OCI-M2 (cell line): ENCODE measurements around the gene GZF1.
A peak's percentile ranks its signal among the peaks of the same experiment; 100 is the strongest.

Experiments used
- DNase-seq: peaks from one replicate; lab custom pipeline; 2025; ENCODE audit not compliant: unreplicated experiment; lab: John Stamatoyannopoulos, UW

GZF1 gene

DNA sequence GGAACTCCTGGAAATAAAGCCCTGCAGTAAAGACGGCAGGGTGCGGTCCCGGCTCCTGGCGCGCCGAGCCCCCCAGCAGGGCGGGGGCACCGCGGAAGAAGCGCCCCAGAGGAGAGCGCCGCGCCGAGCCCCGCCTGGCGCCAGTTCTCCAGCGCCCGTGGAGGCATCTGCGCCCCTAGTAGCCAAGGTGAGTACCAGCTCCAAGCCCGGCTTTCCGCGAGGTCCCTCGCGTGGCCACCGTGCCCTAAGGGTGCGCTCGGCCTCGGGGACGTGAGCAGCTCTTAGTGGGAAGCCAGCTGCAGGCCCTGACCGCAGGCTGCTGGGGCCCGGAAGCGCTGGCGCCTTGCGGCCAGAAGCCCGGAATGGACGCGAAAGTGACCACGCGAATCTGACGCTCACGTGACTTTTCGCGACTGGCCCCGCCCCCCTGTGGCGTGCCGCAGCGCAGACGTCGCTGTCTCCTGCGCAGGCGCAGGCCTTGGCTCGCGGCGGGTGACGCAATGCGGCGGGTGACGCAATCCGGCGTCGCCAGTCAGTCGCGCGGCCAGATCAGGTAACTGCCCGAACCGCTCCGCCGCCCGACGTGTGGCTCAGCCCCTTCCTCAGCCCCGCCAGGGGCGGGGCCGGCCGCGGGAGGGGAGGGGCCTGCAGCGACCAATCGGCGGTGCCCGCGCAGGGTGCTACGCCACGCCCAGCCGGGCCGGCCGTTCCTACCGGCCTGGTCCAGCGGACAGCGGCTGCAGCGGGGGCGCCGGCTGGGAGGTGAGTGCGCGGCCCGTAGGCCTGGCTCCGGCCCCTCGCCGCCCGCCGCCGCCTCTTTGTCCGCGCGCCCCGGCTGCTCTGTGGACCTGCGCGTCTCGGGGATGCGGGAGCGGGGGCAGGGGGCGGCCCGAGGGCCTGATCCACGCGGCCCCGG, at the start of gene GZF1:
GZF1 (plus strand) TSS at position 707 of the 916 bp plus-strand sequence. CDS start 2,202 bp downstream, outside the sequence.
- DNase-seq = peak; percentile 87

DNA sequence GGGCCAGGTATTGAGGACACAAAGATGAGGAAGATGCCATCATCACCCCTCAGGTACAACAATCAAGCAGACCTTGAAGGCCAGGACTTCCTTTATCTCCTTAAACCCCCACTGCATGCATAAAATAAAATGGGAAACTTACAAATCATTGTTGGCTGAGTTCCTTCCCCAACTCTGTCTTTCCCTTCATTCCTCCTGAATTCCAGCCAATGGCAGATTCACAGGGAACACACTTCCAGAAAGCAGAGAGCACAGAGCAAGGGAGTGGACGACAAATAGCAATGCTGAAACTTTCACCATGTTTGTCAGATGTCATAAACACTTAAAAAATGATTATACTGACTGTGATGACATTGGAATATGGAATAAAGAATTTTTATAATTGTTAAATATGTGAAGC, 48.7 kb upstream of the GZF1 start:
- DNase-seq = no peak

DNA sequence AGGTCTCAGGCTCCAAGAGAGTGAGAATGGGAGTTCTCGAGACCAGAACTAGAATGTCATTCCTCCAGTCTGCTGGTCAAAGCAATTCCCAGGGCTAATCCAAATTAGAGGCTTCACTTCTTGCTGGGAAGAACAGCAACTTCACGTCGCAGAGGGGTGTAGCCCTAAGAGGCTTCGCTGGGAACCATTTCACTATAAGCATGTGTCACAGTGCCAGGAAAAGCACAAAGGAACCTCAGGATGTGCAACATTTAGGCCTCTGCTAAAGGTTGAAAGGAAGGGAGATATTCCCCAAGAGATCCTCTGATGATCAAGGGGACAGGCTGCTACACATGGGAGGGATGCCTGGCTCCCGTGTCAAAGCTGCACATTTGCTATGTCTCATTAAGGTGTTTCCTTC, 47.3 kb upstream of the GZF1 start:
- no peak for DNase-seq

DNA sequence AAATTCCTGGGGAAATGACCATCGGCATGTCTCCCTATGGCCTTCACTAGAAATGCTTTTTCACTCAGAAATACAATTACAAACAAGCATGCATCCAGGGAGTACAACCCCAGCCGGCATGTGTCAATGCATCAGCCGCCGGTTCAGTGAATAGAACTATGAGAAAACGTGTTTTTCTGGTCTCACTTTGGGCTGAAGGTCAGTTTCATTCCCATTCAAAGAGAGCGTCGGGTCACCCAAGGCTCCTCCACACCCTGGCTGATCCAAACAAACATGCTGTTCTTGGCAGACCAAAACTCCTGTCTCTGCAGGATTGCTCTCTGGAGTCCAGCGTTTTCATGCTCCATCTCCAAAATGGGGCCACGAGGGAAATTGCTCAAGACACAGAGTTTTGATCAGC, 46.9 kb upstream of the GZF1 start:
- DNase-seq = no peak

DNA sequence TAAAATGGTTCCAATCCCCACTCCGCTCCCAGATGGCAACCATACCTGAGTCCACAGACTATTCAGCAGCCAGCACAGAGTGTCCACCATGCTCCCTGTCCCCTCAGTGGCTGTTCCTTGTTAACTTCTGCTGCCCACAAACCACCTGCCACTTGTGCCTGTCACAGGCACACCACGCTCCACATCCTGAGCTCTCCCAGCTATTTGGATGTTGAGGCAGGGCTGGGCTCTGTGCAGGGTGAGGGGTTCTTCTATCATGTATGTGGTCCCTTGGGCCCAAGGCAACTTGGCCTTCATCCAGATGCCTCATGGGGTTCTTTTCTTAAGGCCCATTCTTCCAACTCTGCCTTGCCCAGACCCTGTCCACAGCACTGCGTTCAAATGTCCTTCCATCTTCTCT, 45.4 kb upstream of the GZF1 start:
- DNase-seq = no peak

DNA sequence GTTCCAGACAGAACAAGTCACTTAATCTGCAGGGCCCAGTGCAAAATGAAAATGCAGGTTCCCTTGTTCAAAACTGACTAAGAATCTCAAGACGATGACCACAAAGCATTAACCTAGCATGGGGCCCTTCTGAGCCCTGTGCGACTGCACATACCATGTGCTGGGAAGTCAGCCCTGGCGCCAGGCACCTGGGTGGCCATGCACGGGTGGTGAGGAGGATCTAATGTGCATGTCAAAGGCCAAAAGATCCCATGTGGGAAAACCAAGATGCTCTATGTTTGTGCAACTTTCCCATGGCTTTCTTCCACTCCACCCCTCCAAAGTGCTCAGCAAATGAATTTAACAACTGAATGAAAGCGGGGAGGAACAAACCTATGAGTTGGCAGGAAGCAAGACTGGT, 44.9 kb upstream of the GZF1 start:
- no peak for DNase-seq

DNA sequence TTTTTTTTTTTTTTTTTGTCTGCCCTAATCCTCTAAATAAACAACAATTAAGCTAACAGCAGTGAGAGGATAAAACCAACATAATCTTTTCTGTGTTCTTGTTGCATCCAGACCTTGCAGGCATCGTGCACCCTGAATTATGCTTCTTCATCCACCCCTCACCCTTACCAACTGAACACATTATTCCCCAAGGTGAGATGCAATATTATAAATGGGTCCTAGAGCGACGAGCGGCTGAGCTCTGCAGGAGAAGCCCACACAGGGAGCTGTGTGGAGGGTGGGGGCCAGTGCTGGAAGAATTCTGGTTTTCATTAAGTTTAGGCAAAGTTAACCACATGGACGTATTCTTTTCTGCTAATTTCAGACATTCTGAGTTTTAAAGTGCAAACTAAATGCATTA, 43.6 kb upstream of the GZF1 start:
- no peak for DNase-seq

DNA sequence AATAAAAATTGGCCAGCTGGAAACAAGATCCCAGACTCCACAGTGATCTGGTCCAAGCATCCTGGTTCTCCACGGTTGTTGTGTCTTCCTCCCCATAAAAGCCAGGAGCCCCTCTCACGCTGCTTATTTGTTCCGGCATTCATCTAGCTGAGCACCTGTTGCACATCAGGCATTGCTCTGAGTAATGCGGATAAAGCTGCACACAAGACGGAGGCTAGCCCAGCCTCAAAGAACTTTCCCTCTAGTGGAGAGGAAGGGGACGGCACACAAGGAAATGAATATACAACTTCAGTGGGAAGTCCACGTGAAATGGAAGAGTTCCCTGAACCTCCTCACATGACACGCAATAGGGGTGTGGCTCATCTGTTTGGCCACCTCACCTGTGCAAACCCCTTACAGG, 41.7 kb upstream of the GZF1 start:
- no peak for DNase-seq

DNA sequence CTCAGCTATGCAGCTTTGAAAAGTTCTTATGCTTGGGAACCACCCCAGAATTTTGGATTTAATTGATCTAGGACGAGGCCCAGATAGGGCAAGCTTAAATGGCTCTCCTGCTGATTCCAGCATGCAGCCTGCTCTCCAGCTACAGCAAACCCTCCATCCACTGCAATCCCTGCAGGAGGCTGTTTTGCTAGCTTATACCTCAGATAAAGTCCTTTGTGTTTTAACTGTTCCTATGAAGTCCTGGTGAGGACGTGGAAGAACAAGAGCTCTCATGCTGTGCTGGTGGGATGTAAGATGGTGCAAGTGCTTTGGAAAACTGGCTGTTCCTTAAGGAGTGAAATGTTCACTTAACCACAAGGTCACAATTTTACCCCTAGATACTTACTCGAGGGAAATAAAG, 36.9 kb upstream of the GZF1 start:
- DNase-seq = no peak

DNA sequence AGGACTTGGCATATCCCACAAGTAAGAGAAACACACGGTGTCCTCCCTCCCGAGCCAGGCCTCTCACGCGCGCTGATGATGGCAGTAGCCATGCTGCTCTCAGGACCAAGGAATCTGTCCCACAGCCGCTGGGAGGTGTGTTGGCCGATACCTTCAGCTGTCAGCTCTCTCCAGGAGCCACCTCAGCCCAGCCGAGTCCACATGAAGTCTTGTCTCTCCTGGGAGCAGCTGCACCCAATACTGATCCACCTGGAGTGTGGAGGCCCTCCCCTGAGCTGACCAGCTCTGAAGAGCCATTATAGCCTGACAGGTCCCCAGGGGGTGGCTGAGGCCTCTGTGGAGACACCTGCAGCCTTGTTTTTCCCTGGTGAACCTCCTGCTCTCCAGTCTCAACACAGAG, 35.2 kb upstream of the GZF1 start:
- DNase-seq = no peak

DNA sequence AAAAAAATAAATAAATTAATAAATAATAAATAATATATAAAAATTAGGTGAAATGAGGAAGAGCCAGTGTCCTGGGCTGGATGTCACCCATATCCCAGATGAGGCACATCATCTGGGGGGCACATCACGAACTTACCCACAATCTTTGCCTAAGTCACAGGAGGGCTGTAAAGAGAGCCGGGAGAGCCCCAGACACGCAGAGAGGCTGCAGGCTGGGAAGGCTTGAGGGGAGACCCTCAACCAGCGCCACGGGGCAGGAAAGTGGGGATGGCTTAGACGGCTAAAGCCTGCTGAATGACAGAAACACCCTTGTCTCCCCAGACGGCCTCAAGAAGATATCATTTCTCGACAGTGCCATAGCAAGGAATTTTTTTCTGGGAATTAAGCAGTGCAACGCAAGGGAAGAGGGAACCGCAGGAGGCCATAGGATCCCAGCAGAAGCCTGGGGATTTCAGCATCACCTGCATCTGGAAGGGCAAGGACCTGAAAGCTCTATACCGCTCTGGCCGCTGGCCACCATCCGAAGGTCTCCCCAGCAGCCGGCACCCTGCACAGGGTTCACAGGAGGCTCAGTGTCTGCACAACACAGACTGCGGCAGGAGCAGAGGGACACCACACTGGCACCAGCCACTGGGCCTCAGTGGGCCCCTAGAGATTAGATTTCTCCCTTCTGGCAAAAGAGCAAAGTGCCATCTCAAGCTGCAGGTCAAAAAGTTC, 34.2 kb upstream of the GZF1 start:
- DNase-seq = no peak

DNA sequence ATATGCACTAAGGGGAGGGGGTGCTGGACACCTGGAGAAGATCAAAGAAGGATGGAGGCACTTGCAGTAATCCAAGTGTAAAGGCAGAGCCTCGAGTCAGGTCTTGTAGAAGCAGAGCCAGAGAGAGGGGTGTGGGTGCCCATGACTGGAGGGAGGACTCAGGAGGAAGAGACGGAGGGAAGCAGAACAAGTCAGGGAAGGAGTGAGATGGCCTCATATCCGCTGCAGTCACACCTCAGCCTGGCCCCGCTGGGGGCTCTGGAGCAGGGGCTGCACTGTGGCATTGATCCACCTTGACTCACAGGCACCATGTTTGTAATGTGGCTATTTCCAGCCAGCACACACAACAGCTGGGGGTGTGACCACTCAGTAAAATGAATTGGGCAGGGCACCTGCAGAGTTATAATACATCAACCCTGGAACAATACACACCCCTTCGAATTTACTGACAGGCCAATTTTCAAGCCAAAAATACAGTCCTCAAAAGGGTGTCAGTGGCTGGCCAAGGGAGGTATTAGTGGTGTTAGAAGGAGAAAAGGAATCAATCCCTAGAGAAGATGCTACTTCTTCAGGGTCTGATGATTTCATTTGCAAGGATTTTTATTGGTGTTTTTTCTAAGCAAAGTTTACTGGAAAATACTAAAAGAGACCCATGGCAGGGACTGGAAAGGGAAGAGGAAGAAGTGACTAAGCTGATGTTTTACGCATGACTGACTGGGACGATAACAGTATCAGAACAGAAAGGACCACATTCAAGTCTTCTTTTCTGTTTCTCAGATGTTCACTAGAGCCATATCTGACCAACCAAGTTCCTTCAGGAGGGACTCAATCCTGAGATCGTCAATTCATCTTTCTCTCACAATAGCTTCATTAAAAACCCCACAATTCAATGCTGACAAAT, 30.3 kb upstream of the GZF1 start:
- no peak for DNase-seq

DNA sequence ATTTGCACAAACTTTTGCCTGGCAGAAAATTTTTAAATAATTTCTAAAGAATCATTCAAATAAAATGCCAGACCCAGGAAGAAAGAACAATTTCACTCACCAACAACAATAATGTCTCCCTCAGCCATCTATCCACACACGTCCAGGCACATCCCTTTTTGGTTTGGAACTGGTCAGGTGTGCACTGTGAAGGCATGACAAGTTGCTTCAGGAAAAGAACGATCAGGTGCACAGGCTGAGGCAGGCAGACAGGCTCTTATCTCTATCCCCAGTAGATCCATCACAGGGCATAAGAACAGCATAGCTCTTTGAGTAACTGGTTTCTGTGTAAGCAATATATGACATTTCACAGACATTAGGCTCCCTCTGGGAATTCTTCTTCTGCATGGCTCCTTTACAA, 29.5 kb upstream of the GZF1 start:
- no peak for DNase-seq

DNA sequence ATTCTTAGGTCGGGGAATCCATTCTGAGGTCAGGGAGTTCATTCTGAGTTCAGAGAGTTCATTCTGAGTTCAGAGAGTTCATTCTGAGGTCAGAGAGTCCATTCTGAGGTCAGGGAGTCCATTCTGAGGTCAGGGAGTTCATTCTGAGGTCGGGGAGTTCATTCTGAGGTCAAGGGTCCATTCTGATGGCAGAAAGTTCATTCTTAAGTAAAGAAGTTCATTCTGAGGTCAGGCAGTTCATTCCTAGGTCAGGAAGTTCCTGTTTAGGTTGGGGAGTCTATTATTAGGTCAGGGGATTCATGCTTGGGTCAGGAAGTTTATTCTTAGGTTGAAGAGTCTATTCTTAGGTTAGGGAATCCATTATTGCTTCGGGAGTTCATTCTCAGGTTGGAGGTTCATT, 27.9 kb upstream of the GZF1 start:
- DNase-seq = no peak

DNA sequence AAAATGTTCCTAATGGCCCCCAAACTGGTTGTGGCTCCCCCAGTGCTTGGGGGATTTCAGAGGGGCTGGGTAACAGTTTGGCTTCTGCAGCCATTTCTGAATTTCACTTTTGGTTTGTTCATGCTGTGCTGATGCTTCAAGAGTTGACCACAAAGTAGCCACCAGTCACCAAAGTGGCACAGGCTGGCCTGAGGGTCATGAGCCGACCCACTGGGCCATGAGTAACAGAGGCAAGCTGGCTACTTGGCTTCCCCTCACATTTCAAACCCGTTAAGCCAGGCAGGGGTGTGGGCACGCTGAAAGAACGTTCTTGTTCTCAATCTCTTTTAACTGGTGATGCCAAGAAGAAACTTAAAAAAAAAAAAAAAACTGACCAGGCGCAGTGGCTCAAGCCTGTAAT, 26.5 kb upstream of the GZF1 start:
- no peak for DNase-seq

DNA sequence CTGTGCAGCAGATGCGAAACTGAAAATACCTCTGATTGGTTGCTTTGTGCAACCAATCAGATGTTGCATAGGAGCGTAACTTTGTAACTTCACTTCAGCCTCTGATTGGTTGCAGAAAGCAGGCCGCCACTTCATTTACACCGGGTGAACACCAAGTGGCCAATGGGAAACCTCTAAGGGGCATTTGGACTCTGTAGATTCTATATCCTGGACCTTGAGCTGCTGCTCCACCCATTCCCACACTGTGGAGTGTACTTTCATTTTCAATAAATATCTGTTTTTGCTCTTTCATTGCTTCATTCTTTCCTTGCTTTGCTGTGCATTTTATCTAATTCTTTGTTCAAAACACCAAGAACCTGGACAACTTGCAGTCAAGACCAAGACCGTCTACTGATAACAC, 25.5 kb upstream of the GZF1 start:
- no peak for DNase-seq

DNA sequence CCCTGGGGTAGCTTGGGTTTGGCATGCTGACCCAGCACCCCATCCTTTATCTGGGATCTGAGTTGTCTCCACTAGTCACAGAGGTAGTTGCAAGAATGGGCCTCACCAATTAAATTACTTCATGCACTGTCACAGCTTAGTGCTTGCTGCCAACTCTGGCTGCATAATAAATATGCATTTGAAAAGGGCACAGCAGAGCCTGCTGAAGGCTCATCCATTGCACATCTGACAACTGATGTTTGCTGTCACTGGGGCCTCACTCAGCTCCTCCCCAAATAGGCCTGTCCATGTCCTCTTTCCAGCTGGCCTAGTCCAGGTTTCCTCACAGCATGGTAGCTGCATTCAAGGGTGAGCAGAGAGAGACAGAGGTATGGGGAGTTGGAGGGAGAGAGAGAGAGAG, 24.7 kb upstream of the GZF1 start:
- DNase-seq = no peak

DNA sequence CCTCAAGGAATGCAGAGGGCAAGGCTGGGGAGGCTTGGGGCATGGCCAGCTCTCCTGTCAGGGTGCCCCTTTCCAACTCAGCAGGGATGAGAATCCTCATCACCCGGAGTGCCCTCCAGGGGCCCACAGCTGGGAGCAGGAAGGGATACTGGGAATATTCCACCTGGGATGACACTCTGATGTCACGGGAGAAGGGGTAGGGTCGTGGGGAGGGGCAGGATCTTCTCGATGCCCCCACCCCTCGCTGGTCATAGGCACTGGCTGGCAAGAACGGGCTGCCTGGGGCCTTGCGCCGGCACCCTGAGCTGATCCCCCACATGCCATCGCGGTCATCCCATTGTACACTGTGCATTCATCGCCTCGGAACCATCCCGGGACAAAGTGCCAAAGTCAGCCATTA, 22.0 kb upstream of the GZF1 start:
- no peak for DNase-seq

DNA sequence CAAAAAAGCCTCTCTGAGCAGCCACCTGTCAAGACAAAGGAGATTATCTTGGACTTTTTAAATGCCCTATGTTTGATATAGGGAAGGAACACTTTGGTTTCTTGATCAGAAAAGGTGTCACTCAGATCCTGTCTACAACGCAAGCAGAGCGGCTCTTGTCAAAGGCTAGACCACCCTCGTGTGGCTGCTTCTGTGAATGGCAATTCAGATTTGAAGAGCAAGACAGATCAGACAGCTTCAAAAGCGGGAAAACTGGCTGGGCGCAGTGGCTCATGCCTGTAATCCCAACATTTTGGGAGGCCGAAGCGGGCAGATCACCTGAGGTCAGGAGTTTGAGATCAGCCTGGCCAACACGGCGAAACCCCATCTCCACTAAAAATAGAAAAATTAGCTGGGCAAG, 21.5 kb upstream of the GZF1 start:
- no peak for DNase-seq

DNA sequence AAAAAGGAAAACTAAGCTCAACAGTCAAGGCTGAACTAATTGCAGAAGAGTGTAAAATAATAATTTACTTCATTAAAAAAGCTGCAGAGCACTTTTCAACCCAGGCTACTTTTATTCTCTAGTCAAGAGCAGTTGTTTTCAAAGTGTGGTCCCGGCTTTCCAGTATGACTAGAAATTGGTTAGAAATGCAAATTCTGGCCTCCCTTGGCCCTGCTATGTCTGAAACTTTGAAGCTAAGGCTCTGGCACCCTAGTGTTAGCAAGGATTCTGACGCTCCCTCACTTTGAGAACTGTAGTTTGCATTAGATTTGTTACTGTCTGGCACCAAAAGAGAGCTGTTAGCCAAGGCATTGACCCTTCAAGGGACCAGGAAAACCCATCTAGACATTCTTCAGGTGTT, 20.9 kb upstream of the GZF1 start:
- DNase-seq = no peak

DNA sequence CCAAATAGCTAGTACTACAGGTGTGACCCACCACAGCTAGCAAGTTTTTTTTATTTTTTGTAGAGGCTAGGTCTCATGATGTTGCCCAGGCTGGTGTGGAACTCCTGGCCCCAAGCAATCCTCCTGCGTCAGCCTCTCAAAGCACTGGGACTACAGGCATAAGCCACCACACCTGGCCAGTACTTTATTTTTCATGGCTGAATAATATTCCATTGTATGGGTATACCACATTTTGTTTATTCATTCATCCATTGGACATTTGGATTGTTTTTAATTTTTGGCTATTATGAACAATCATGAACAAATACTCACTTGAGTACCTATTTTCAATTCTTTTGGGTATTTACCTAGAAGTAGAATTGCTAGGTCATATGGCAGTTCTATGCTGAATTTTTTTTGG, 18.4 kb upstream of the GZF1 start:
- no peak for DNase-seq

DNA sequence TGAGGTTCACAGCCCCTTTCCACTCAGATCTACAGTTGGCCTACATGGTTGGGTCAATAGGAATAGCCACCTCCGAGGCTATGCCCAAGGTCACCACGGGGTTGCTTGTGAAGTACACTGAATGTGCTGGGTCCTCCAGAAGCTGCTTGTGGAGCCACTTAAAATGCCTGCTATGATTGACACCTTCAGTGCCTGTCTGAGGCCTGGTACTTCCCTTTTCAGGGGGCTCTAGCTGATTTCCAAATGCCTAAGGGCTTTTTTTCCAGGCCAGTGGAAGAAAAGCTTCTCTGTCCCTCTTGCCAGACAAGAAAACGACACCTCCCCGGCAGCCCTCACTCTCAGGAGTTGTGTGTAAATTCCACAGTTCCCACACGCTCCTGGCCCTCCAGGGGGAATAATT, 17.6 kb upstream of the GZF1 start:
- DNase-seq = no peak
